Stimulated activated naive CD4-positive, alpha-beta T cell (primary cell): ENCODE measurements around the gene ACOX1.

ENCODE experiments used
- DNase-seq, 6 experiments: peaks; one replicate each; lab custom pipeline; 2025; lab: John Stamatoyannopoulos, UW

ACOX1 gene

DNA sequence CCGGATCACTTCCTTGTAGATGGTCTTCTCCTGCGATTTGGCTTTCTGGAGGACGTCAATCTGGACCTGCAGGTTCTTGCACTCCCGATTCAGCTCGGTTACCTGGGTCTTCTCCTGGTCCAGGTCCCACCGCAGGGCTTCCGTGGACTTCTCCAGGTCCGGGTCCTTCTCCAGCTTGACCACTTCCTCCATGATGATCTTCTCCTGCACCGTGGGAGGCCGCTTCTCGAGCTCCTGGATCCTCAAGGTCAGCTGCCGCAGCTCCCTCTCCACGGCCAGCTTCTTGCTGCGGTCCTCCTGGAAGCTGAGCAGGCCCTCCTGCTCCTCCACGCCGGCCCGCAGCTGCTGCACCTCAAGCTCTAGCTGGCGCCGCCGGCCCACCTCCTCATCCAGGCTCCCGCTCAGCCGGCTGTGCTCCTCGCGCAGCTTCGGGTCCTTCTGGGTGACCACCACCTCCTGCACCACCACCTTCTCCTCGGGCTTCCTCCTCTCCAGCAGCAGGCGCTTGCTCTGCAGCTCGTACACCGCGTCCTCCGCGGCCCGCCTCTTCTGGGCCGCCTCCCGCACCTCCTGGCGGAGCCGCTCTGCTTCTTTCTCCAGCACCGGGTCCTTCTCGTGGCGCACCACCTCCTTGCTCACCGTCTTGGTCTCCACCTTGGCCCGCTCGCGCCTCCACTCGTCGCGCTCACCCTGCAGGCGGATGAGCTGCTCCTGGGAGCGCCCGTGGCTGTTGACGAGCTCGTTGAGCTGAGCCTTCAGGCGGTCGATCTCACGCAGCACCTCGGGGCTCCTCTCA lies 29.9 kb upstream of the ACOX1 start:
- no peak for DNase-seq

DNA sequence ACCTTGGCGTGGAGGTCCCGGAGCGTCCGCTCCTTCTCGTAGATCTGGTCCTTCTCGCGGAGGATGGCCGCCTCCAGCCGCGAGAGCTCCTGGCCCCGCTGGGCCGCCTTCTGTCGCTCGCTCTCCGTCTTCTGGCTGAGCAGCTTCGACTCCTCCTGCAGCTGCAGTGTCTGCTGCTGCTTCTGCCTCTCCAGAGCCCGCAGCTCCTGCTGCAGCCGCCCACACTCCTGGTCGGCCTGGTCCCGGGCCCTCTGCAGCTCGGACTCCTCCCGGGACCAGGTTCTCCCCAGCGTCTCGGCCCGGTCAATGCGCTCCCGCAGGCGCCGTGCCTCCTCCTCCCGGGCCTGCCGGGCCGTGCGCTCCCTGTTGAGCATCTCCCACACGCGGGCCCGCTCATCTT lies 29.2 kb upstream of the ACOX1 start:
- DNase-seq, result no peak

DNA sequence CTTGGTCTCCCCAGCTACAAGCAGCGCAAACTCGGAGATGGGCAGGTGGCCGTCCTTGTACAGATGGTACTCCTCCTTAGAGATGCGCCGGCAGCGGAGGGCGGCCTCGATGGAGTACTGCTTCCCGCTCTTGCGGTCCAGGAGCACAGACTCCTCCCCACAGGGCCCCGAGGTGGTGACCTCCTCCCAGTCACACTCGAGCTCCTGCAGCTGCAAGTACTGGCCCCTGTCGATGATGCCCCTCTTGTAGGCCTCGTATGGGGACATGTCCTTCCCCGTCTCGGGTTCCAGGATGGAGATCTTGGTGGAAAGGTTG lies 28.8 kb upstream of the ACOX1 start:
- DNase-seq, result no peak

DNA sequence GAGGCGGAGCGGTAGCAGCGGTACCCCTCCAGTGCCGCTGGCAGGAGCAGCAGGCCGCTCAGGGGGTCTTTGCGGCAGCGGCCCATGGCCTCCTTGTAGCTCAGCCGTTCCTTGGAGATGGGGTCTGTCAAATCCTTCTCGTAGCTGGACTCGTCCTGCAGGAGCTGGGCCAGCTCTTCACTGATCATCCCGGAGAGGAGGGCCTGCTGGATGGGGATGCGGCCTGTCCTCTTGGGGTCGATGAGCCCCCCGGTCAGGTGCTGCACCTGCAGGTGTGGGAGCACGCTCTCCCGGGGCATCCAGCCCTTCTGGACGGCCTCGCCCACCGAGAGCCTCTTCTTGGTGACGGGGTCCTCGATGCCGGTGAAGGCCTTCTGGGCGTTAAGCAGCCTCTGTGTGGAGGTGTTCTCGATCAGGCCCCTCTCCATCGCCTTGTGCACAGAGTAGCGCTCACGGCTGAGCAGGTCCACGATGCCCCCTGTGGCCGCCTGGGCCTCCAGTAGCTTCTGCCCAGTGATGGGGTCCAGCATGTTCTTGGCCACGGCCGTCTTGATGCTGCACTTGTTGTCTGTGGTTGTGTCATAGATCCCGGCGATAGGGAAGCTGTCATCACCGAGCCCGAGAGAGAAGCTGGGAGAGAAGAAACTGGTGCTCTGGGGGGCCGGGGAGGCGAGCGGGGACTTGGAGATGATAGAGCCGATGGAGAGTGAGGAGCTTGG lies 28.3 kb upstream of the ACOX1 start:
- no peak for DNase-seq

DNA sequence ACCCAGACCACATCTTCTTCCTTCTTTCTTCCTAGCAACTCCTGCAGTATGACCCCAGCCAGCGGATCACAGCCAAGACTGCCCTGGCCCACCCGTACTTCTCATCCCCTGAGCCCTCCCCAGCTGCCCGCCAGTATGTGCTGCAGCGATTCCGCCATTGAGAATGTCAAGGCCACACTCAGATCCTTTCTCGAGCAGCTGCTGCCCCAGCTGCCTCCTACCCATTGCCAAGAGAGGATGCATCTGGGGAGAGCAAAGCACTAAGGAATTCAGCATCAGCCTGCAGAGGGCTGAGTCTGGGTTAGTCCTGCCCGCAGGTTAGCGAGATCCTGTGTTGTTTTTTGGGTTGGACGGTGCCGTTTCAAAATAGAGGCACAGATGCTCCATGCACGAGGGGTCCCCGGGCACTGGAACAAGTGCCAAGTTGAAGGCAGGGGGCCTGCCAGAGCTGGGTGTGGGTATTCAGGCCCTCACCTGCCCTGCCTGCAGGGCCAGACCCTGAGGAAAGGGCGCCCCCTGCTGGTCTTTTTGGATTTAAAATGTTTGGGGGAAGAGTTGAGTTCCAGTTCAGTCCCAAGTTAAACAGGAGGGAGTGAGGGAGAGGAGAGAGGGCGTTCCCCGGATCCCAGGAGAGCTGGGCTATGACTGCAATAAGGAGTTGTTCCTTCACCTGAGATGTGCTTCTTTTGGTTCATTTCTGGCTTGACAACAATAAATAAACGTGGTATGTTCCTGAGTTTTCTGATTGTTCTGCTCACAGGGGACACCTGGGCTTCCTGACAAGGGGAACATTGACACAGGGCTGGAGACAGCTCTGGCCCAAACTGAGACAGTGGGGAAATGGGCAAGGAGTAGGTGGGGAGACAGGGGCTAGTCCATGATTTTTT lies 26.5 kb upstream of the ACOX1 start:
- peak; percentile 38 to 81 (median 70) for DNase-seq

DNA sequence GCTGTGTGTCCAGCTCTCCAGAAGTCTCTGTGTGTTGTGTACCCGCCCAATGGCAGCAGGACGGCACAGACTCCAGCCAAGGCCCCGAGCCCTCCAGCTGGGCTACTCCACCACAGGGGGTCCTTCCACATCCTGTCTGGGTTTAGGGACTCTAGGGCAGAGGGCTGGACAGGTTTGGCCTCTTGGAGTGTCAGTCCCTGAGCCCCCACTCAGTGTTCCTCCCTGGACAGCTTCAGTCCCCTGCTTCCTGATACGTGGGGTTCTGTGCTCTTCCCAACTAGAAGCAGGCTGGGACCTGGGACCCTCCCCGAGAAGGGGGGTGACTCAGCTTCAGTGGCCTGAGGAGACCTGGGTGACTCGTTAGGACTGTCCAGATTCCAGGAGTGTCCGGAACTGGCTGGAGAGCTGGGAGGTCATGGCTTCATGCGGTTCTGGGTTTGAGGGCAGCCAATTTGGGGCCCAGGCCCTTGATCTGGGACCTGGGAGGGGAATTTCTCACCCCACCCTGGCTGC lies 25.8 kb upstream of the ACOX1 start:
- DNase-seq, result no peak

DNA sequence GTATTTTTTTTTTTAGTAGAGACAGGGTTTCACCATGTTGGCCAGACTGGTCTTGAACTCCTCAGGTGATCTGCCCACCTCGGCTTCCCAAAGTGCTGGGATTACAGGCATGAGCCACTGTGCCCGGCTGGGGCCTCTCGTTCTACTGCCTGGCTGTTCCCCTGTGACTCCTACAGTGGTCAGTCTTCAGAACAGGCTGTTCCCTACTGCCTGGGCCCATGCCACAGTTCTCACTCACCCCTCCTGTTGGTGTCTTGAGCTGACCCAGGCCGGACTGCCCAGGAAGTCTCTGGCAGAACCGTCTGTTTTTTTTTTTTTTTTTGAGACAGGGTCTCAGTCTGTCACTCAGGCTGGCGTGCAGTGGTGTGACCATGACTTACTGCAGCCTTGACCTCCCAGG lies 24.9 kb upstream of the ACOX1 start:
- no peak for DNase-seq

DNA sequence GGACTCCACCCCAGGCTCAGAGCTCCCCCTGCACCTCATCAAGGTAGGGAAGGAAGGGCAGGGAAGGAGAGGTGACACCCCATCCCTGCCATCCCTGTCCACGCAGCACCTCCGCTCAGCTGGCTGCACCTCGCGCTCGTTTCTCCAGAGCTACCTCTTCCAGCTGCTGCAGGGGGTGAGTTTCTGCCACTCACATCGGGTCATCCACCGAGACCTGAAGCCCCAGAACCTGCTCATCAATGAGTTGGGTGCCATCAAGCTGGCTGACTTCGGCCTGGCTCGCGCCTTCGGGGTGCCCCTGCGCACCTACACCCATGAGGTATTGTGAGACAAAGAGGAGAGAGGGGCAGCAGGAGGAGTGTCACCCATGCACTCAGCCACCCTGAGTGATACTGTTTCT lies 23.1 kb upstream of the ACOX1 start:
- no peak for DNase-seq

DNA sequence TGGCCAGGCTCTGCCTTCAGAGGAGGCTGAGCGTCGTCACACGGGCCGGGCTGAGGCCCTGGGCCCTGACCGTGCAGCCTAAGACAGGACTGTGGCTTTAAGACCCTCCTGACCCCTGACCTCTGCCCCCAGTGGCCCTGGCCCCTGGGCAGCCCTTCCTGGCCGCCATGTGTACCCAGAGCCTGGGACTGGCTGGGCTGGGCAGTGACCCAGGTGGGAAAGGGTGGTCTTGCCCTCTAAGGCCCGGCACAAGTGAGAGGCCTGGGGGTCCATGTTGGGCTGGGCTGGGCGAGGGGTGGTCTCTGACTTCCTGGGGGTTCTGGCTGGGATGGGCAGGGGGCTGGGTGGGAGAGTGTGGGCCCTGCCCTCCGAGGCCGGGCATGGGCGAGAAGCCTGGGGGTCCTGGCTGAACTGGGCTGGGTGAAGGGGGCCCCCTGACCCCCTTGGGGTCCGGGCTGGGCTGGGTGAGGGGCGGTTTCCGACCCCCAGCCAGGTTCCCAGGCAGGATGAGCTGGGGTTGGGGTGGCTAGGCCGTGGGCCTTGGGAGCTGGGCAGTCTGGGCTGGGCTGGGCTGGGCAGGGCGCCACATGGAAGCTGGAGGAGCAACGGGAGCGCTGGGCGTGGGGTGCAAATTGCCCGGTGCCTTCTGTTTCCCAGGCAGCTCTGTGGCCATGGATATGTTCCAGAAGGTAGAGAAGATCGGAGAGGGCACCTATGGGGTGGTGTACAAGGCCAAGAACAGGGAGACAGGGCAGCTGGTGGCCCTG lies 22.0 kb upstream of the ACOX1 start, which contains the start of gene CDK3:
CDK3 (plus strand) TSS at position 101 of the 767 bp plus-strand sequence; CDS start at position 672, 571 bp downstream.
- DNase-seq, result no peak

DNA sequence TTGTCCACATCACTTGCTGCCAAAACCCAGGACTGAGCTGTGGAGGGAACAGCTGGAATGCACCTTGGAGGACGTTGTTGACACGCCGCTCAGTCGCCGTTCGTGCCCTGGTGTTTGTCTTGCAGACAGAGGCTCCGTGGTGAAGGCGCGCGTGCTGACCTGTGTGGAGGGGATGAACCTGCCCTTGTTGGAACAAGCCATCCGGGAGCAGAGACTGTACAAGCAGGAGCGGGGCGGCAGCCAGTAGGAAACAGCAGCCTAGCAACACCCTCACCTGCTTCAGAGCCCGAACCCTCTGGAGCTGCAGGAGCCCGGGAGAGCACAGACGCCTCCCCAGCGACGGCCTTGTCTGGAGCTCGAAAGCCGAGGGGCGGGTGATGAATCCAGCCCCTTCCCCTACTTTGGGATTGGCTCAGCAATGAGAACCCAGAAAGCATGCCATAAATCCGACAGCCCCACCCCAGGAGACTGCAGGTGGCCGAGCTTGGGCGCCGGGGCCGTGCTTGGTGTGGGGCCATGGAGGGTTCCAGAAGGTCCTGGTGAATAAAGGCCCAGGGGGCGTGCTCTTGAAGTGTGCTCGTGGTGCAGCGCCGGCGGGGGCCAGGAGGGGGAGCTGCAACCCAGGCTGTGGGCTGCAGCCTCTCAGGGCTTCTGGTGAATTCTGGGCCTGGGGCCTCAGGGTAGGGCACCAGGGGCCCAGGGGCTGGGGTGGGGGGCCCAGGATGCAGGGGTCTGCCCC lies 21.2 kb upstream of the ACOX1 start:
- DNase-seq, result peak; percentile 37 to 68 (median 48)

DNA sequence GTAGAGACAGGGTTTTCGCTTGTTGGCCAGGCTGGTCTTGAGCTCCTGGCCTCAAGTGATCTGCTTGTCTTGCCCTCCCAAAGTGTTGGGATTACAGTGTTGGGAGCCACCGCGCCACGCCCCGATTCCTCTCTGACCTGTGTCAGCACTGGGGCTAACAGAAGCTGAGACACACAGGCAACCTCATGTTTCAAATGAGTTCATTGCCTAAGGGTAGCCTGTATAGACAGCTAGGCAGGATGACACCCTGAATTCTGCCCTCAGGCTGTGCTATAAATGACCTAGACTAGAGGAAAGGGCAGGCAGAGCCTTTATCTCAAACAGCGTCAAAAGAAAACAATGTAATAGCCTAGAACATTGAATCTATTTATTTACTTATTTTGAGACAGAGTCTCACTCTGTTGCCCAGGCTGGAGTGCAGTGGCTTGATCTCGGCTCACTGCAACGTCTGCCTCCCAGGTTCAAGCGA lies 19.4 kb upstream of the ACOX1 start:
- DNase-seq, result no peak

DNA sequence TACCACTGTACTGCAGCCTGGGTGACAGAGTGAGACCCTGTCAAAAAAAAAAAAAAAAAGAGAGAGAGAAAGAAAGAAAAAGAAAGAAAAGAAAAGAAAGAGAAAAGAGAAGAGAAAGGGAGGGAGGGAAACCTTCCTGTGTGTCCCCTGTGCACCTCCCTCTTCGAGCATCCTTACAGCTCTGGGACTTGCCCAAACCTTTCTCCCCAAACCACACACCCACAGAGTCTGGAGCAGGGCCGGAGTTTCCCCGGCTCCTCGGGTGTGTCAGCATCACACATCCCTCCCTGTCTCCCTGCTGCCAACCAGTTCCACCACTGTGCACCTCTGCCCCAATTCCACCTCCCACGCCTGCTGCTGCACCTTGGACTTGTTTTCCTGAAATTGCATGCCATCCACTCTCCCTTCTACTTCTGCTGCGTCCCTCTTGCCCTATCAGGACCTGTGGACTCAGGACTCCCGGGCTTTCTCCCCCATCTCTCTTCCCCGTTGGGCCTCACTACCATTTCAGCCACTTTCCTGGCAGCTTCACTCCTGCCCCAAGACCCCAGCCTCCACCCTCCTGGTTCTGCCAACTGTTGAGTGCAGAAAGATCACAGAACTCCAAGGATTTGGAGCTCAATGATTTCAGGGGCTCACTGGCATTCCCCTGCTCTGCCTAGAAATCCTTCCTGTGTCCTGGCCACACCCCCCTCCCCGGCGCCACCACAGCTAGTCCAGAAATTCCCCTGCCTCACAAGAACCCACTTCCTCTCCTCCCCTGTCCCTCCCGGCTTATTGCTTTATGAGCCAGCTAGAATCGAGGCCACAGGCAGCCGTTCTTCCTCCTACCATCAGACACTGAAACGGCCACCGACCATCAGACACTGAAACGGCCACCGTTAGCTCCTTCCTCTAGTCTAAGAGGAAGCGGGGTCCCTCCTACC lies 18.0 kb upstream of the ACOX1 start:
- DNase-seq, result peak in 2 of 6 experiments; percentile 8 to 22

DNA sequence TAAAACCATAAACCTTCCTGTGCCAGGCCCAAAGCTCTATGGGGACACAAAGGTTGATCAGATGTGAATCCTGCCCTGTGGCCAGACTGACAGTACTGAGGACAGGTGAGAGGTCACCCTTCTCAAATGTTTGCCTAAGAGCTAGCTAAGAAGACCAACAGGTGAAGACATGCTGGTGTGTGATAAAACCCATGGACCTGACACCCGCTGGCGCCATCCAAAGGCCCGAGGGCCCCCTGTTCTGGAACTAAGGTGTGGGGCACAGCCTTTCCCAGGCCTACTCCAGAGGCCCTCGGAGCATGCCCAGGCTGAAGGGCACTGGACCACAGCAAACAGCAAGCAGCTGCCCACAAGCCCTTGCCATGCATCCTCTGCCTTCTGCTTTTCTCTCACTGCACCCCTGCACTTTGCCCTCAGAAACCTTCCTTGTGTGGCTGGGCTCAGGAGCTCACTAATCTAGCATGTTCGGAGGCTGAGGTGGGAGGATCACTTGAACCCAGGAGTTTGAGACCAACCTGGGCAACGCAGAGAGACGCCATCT lies 16.5 kb upstream of the ACOX1 start:
- no peak for DNase-seq

DNA sequence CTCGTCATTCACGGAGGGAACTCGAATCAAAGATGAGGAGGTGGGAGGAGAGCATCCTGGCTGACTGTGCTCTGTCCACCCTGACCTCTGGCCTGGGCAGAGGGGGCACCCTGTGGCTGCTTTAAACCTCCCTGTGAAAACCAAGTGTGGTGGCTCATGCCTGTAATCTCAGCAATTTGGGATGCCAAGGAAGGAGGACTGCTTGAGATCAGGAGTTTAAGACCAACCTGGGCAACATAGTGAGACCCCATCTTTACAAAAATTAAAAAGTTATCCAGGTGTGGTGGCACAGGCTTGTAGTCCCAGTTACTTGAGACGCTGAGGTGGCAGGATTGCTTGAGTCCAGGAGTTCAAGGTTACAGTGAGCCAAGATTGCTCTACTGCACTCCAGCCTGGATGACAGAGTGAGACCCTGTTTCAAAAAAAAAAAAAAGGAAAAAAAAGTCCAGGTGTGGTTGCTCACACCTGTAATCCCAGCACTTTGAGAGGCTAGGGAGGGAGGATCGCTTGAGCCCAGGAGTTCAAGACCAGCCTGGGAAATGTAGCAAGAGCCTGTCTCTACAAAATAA lies 15.9 kb upstream of the ACOX1 start:
- DNase-seq, result no peak

DNA sequence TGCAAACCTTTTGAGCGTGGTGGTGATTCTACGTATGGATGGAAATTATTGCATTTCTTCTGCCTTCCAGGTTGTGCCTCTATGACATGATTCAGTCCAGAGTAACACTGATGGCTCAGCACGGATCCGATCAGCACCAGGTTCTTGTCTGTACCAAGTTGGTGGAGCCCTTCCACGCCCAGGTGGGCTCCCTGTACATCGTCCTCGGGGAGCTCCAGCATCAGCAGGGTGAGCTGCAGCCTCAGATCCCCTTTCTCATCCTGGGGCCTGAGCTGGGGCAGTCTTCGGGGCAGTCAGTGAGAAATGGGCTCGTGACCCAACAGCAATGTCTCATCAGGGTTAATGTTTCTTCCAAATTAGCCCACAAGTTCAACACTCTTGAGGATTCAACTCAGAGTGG lies 12.4 kb upstream of the ACOX1 start:
- no peak for DNase-seq

DNA sequence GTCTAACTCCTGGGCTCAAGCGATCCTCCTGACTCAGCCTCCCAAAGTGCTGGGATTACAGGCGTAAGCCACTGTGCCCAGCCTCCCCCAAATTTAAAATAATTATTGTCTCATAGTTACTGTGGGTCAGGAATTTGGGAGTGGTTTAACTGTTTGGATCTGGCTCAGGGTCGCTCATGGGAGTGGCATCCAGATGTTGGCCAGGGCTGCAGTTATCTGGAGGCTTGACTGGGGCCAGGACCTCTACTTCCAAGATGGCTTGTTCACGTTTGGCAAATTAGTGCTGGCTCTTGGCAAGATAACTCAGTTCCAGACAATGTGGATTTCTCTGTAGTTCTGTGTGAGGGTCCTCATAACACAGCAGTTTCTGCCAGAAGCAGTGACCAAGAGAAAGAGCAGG lies 8.1 kb upstream of the ACOX1 start:
- no peak for DNase-seq

DNA sequence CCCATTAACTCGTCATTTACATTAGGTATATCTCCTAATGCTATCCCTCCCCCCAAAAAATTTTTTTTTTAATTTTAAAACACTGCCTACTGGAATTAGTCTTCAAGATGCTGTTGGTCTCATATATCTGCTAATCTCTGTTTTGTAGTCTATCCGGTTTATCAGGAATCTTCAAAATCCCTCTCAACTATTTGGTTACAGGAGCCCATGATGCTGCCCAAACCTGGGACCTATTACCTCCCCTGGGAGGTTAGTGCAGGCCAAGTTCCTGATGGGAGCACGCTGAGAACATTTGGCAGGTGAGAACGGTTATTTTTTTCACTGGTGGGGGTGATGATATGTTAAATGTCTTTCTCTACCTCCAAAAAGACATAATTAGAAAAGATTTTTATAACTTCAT lies 7.0 kb upstream of the ACOX1 start:
- no peak for DNase-seq

DNA sequence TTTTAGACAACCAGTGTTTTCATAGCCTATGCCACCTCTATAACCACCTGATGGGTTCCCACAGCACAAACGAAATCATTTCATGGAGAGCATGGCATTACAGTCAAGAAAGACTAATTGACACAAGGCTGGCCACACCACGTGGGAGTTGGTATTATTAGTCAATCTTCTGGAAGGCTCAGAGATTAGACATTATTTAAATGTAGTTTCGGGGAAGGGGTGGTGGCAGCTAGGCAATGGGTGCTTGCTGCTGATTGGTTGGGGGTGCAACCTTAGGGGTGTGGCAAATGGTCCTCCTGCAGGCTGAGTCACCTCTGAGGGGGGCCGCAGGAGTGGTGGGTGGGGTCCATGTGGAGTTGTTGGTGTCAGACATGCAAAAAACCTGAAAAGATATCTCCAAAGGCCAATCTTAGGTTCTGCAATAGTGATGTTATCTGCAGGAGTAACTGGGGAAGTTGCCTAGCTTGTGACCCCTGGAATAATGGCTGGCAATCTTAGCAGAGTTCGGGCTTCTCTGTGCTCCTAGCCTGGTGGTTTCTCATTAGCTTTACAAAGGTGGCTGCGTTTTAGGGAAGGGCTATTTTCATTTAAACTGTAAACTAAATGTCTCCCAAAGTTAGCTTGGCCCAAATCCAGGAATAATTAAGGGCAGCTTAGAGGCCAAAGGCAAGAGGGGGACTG lies 4.7 kb upstream of the ACOX1 start:
- no peak for DNase-seq
